Breast epithelium (tissue), 4 donors: ENCODE results near the gene COPE. TPM values are rescaled to one million over a fixed set of nuclear protein-coding genes. Genes with fewer than 3 reads are reported as not detected.

ENCODE experiments used
- DNase-seq, 2 donors: peaks; one replicate each; pipeline ENCODE4 v3.0.0-alpha.2; 2019; ENCODE audit warnings: low spot score in 2 of 2
- H3K27ac ChIP-seq, 2 donors: fragments of 200-600 bp; sonication (generic) in 1 of 2; one replicate each; pipeline ENCODE4 v1.5.1; 2016 to 2019; ENCODE audit warnings: mild to moderate bottlenecking in 1 of 2
- H3K27me3 ChIP-seq, 2 donors: fragments of 200-600 bp; sonication (generic) in 1 of 2; one replicate each; pipeline versions ENCODE4 v1.5.1 to v1.6.0; 2017 to 2019; ENCODE audit warnings: control low read depth in 1 of 2, mild to moderate bottlenecking in 1 of 2
- H3K36me3 ChIP-seq: fragments of 200-600 bp; one replicate; pipeline ENCODE4 v1.5.1; 2019
- H3K4me1 ChIP-seq, 2 donors: fragments of 200-600 bp; sonication (generic); one replicate each; pipeline ENCODE4 v1.5.1; 2016 to 2019; ENCODE audit warnings: control low read depth in 1 of 2
- H3K4me3 ChIP-seq, 3 donors: fragments of 200-600 bp; sonication (generic); 1 replicate in 2 of 3; 2 replicates in 1 of 3; pipeline ENCODE4 v1.5.1; 2016 to 2019; ENCODE audit warnings: mild to moderate bottlenecking in 3 of 3, moderate library complexity in 2 of 3
- H3K9me3 ChIP-seq, 2 donors: fragments of 200-600 bp; sonication (generic) in 1 of 2; one replicate each; pipeline ENCODE4 v1.5.1; 2016 to 2019; ENCODE audit warnings: control low read depth in 1 of 2
- CTCF ChIP-seq, 3 donors: fragments of 450-650 bp; IDR thresholded peaks; one replicate each; pipeline ENCODE4 v1.5.1; 2016 to 2017; ENCODE audit warnings: antibody characterized with exemption in 3 of 3, mild to moderate bottlenecking in 3 of 3, moderate library complexity in 3 of 3
- POLR2A ChIP-seq: fragments of 450-650 bp; IDR thresholded peaks from one replicate; pipeline ENCODE4 v1.6.1; 2016; ENCODE audit warnings: antibody characterized with exemption, mild to moderate bottlenecking, moderate library complexity
- POLR2AphosphoS5 ChIP-seq, 3 donors: sonication (generic); formaldehyde crosslinking; IDR thresholded peaks; one replicate each; pipeline ENCODE4 v1.6.1; 2017; ENCODE audit warnings: antibody characterized with exemption in 3 of 3
- intact Hi-C: fragments of 100-400 bp; cut with DNase I; formaldehyde crosslinking; loops from one replicate; pipeline ENCODE4 v1.15.1; 2023; ENCODE audit warnings: low total_unique reads
- total RNA-seq, 3 donors: library from RNA; depleted of rRNA; stranded (reverse); fragments of >200 nt; gene quantifications; one replicate each; pipeline ENCODE4 v1.1.0, GENCODE V29; 2016

The COPE gene
- total RNA-seq, 3 donors from 2014 or later = 144 to 204 (median 190) TPM

- Histone ChIP-seq H3K4me1 (no peaks in the 10 kb centered on the region), H3K9me3 (no peaks in the 10 kb centered on the region), H3K27ac (no peak overlapping the region), H3K27me3 (no peaks in the 10 kb centered on the region), H3K4me3 (no peak overlapping the region), H3K36me3 (peaks cover 29% of the 10 kb centered on the region)
- no peak for TF ChIP-seq POLR2A
- no peak for TF ChIP-seq POLR2AphosphoS5 (IDR thresholded peaks at IDR 0.05)
- no peak for TF ChIP-seq CTCF (IDR thresholded peaks at IDR 0.05)
- DNase-seq = no peak
- intact Hi-C loops = loop anchor here (10.0 kb wide), 1 partner anchor 268 kb away; no protein-coding TSS in a partner anchor
These were observed 56.0 kb downstream of the COPE start for GRCh38 chr19:18862976-18863842.

GRCh38 chr19:18861917-18862316 lies 57.3 kb downstream of the COPE start:
- H3K9me3 ChIP-seq = no peaks in the 10 kb centered on the region
- no peak for DNase-seq
- H3K27me3 ChIP-seq = no peaks in the 10 kb centered on the region
- H3K4me3 ChIP-seq = no peak overlapping the region
- peaks cover 29% of the 10 kb centered on the region for H3K36me3 ChIP-seq
- H3K27ac ChIP-seq = no peak overlapping the region
- H3K4me1 ChIP-seq = no peaks in the 10 kb centered on the region
- TF ChIP-seq POLR2A (no peak), POLR2AphosphoS5 (IDR thresholded peaks at IDR 0.05) (no peak), CTCF (IDR thresholded peaks at IDR 0.05) (no peak)
- intact Hi-C loops = loop anchor here (10.0 kb wide), 1 partner anchor 267 kb away; no protein-coding TSS in a partner anchor

- H3K27me3 ChIP-seq = no peaks in the 10 kb centered on the region
- H3K27ac ChIP-seq = no peak overlapping the region
- no peaks in the 10 kb centered on the region for H3K9me3 ChIP-seq
- no peaks in the 10 kb centered on the region for H3K4me1 ChIP-seq
- no peak for DNase-seq
- H3K4me3 ChIP-seq = no peak overlapping the region
- intact Hi-C loops = loop anchor here (10.0 kb wide), 1 partner anchor 266 kb away; no protein-coding TSS in a partner anchor
- TF ChIP-seq CTCF (IDR thresholded peaks at IDR 0.05) (no peak), POLR2A (no peak)
- H3K36me3 ChIP-seq = peaks cover 29% of the 10 kb centered on the region
These were observed 58.0 kb downstream of the COPE start for GRCh38 chr19:18861235-18861634.

DNA sequence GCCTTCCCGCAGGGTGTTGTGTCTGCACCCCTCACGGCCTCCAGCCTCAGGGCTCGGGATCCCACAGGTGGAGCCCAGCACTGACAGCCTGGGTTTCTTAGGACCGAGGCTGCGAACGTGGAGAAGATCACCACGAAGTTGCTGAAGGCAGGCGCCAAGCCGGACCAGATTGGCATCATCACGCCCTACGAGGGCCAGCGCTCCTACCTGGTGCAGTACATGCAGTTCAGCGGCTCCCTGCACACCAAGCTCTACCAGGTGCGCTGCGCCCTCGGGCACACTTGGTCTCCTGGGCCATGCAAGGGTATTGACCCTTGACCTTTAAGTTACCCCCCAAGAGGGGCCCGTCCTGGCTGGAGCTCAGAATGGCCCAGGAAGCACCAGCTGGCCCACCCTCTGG lies 58.5 kb downstream of the COPE start:
- Histone ChIP-seq H3K4me3 (no peak overlapping the region), H3K9me3 (no peaks in the 10 kb centered on the region), H3K27ac (no peak overlapping the region), H3K4me1 (no peaks in the 10 kb centered on the region), H3K27me3 (no peaks in the 10 kb centered on the region), H3K36me3 (peaks cover 29% of the 10 kb centered on the region)
- intact Hi-C loops = loop anchor here (10.0 kb wide), 1 partner anchor 266 kb away; no protein-coding TSS in a partner anchor
- TF ChIP-seq POLR2AphosphoS5 (IDR thresholded peaks at IDR 0.05) (no peak), POLR2A (no peak), CTCF (IDR thresholded peaks at IDR 0.05) (no peak)
- no peak for DNase-seq

DNA sequence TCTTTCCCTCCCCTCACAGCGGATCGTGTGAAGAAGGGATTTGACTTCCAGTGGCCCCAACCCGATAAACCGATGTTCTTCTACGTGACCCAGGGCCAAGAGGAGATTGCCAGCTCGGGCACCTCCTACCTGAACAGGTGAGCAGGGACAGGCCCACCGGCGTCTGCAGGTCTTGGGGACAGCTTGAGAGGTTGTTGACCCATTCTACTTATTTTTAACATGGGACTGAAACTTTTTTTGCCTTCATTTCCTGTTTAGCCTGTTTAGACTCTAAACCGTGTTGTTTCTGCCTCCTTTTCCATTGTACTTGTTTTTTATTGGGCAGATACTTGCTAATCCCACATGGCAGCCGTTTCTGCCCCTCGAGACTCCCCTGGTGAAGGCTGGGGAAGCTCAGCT lies 58.9 kb downstream of the COPE start:
- no peak for DNase-seq
- Histone ChIP-seq H3K27me3 (no peaks in the 10 kb centered on the region), H3K9me3 (no peaks in the 10 kb centered on the region), H3K4me3 (no peak overlapping the region), H3K27ac (no peak overlapping the region), H3K36me3 (peaks cover 29% of the 10 kb centered on the region), H3K4me1 (no peaks in the 10 kb centered on the region)
- TF ChIP-seq POLR2A = no peak
- no peak for TF ChIP-seq POLR2AphosphoS5 (IDR thresholded peaks at IDR 0.05)
- TF ChIP-seq CTCF (IDR thresholded peaks at IDR 0.05) = no peak
- intact Hi-C loops = loop anchor here (10.0 kb wide), 1 partner anchor 266 kb away; no protein-coding TSS in a partner anchor
